HG02938 (cell line): ENCODE results near the gene RAPGEF5.

ENCODE experiments used
- ATAC-seq: cut with Tn5 transposase; IDR thresholded peaks from one replicate; pipeline ENCODE4 v1.9.1; 2021; ENCODE audit warnings: mild to moderate bottlenecking, moderate library complexity; ENCODE audit not compliant: unreplicated experiment

The RAPGEF5 gene

DNA sequence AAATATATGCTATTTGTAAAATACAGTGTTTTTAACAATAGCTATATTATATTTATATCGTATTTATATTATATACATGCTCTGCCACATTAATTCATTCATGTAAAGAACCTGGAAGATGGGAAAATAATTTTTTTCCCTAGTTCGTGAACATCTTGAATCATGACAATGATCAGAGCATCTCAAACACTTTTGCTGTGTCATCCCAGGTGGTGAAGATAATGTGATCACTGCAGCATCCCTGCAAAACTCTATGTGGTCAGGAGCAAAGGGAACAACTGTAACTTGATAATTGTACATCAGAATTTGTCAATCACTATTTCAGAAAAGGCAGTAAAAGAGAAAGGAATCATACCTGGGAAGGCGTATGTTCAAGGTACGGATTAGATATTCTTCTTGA, 39.3 kb downstream of the RAPGEF5 start:
- ATAC-seq, result no peak

DNA sequence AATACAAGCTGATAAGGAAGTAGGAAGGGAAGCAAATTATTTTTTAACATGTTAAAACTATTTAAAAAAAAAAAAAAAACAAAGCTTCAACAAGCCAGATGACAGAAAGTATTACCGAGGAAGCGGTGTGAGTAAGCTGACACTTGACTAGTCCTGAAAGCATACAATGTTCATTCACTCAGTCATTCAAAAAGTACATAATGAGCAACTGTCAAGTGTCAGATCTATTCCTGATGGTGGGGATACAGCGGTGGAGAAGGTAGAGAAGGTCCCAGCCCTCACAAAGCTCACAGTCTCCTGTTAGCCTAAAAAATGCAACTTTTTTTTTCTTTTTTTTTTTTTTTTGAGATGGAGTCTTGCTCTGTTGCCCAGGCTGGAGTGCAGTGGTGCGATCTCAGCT, 40.0 kb downstream of the RAPGEF5 start:
- ATAC-seq, result no peak

DNA sequence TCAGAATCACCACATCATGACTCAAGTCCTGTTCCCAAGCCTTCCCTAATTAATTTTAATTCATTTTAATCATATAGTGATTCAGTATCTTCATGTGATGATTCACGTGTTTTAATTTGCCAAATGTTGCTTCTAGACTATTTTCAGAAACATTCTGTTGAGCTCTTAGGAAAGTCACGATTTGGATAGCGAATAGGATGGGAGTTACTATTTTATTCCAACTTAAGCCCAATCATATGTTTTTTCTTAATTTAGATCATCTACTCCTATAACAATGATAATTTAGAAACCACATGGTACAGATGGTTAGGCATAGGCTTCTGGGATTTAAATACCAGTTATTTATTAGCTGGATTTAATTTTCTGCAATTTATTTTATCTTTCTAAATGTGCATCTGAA, 49.1 kb downstream of the RAPGEF5 start:
- ATAC-seq, result no peak

DNA sequence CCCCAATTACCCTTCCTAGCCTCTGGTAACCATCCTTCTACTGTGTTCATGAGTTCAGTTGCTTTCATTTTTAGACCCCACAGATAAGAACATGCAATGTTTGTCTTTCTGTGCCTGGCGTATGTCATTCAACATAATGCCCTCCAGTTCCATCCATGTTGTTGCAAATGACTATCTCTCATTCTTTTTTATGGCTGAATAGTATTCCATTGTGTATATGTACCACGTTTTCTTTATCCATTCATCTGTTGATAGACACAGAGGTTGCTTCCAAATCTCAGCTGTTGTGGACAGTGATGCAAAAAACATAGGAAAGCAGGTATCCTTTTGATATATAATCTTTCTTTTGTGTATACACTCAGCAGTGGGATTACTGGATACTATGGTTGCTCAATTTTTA, 51.2 kb downstream of the RAPGEF5 start:
- ATAC-seq, result no peak

DNA sequence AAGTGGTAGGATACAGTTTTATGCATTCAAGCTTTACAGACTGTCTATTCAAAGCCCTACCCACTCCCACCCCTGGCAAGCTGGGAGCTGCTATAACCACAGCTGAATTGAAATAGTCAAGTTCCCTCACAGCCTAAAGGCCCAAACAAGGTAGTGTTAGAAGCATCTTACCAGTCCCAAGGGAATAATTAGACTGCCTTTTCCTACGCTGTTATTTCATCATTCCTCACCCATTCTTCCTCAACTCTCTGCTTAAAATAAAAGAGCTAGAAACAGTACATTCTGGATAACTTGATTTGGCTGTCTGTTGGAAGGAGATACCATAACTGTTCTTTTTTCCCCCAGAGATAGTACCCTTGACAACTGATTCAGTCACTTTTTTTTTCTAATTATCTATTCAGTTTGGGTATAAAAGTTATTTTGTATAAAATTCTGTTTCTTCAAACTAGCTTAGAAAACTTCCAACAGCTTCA, 54.0 kb downstream of the RAPGEF5 start:
- no peak for ATAC-seq

DNA sequence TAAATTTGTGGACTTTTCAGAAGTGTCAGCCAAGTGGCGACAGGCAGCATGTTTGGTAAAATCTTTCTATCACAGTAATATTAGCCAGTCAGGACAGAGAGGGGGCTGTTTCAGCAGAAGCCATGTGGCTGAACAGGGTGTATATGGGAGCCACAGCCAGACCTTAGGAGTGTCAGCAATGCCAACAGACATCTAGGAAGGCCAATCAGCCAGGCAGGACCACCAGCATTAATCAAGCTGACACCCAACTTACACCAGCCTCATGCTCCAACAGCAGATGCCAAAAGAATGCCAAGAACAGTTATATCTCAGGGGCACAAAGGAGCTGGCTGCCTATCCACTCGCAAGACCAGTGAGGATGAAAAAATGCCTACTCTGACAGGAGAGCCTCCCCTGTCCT, 54.8 kb downstream of the RAPGEF5 start:
- ATAC-seq, result no peak

DNA sequence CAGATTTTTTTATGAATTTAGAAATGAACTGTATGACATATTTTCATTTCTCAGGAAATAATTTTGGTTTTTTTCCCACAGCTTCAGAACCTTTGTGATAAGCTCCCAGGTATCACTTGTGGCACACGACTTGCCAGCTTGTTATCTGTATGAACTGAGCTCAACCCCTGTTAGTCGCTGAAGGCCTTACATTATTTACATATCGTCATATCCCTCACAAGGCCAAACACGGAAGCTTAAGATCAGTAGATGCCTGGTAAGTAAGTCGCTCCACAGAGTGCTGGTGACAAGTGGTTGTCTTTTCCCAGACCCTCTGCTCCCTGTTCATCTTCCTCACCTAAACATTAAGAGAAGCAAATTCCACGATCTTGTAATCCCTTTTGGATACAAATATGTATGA, 55.2 kb downstream of the RAPGEF5 start:
- no peak for ATAC-seq

DNA sequence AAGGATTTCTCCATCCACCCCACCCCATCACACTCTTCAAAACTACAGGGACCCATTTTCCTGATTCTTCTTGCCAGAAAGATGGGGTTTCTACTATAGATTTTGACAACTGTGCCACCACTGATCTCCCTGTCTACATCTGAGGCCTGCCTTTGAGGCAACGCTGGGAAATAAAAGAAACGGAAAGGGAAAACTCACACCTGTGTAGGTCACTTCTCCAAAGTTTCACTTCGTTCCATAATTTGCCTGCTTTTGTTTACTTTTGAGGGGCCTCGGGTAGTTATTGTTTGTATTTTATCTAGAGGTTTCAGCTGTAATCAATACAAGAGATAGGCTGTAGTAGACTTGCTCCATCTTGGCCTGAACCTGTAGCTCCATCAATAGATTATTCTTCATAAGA, 56.1 kb downstream of the RAPGEF5 start:
- ATAC-seq, result no peak

DNA sequence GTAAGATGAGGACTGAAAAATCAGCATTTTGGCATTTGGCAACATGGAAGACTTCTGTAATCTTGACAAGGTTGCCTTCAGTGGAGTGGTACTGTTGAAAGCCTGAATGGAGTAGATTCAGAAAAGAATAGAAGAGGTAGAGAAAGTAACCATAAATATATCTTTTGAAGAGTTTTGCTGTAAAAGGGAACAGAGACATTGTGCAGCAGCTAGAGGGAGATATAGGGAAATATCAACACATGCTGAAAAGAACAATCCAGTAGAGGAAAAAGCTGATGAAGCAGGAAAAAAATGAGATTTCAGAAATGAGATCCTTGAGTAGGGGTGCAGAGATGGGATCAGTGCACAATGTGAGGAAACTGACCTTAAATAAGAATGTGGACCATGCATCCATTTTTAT, 60.0 kb downstream of the RAPGEF5 start:
- ATAC-seq, result no peak

DNA sequence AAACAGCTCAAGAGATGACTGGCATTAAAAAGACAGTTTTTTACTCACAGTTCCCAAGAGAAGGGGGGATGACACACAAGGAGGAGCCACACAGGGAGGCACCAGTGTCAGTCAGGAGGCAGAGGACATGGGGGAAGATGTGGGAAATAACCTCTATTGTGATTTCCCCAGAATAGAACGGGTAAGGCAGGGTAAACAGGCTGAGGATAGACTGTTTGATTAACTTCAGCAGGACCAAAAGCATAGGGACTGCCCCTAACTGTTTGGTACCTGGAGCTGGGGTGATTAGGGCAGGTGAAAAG, 60.7 kb downstream of the RAPGEF5 start:
- ATAC-seq, result no peak

DNA sequence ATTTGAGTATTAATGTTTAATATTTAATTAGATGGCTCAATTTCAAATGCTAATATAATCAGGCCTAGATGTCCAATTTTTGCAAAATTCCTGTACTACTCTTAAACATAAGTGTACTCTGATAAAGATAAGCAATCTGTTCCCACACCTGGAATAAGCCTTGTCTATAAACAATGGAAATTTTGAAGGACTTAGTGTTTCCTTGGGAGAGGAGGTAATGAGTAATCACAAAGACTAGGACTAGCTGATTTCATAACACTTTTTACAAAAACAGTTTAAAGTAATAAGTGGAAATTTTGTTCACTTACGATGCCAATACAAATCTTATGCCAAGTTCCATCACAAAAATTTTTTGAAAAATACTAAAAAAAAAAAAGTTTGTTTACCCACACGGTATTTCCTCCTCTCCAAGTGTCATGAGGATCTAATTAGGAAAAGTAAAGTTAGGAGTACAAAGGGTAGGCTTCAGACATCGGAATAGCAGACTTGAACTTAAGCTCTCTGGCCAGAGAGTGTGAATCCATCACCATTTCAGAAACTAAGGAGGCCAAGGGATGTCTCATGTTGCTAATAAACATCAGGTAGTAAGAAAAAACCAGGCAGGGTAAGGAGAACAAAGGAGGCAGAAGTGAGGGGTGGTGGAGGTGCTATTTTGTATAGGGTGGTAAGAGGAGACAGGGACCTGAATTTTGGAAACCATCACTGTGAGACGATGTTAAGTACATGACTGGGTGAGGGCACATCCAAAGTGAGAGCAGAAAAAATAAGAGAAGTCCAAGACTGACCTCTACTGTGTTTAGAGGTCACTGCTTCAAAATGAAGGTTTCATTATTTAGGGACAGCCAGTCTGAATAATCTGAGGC, 61.3 kb downstream of the RAPGEF5 start:
- ATAC-seq, result no peak

DNA sequence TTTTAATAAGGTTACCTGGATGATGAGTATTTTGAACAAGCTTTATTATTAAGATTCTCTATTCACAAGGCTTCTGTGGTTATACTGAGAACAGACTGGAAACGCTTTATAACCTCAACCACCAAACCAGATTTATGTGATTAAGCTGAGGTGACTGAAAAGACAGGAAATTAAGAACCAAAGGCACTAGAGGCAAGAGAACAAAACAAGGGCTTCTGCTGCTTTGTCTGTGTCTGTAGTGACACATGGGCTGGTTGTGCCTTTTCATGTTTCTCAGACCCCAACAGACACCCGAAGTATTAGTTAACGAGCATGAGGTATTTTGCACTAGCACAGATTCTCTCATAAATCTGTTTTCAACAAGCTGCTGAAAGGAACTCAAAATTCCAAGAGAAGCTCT, 64.4 kb downstream of the RAPGEF5 start:
- no peak for ATAC-seq

DNA sequence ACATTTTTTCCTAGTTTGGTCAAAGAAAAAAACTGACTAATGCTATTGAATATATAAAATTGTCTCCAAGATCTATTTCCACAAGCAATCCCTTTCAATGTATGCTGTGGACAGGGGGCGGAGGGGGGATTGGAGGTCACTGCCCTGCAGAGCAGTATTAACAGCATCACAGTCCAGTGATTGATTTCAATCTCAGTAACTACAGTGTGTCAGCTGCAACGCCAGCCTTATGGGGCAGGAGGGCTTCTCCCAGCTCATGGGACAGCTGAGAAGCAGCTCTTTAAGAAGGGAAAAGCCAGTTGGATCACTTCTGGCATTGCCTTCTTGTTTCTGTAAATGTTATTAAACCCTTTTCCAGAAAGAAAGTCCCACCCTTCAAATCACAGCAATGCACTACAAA, 65.0 kb downstream of the RAPGEF5 start:
- ATAC-seq, result no peak

DNA sequence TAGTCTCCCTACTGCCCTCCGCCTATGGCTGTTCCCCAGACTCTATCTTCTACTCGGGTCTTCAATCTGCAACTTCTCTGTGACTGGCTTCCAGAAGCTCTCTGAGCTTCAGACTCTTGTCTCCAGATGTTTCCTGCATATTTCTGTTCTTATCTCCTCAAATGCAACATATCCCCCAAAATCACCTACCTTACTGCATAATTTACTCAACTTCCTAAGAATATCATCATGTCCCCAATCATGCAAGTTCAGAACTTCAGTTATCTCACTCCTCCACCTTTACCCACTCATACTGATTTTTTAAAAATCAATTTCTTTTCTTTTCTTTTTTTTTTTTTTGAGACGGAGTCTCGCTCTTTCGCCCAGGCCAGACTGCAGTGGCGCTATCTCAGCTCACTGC, 68.8 kb downstream of the RAPGEF5 start:
- ATAC-seq, result no peak

DNA sequence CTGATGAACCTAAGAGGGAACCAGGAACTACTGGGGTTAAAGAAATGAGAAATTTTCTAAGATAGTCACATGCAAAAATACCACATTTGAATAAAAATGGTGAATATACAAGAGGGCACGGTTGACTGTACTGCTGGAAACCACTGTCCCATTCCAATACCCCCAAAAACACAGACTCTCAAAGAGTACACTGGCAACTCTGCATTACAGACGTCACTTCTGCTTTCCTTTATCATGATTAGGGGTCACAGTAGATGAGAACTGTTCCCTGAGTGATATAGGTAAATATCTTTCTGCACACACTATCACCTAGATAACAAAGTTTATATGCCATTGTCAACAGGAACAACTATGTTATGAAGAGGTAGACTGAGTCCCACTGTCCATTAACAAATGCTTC, 69.5 kb downstream of the RAPGEF5 start:
- no peak for ATAC-seq

DNA sequence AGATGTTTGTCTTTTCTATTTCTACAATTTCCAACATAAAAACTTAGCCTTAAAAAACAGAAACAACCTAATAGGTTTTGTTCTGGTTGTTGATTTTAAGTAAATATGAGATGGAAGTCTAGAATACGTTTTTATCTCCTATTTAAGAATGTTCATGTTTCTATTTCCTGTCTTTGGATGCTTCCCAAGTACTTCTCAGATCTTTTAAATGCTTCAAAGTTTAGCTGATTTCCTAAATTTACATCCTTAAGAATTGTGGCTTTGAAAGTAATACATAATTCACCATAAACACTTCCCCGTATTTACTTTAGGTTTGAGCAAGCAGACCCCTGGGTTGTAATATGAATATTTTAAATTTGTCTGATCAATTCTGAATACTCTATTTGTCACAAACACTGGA, 70.5 kb downstream of the RAPGEF5 start:
- no peak for ATAC-seq

DNA sequence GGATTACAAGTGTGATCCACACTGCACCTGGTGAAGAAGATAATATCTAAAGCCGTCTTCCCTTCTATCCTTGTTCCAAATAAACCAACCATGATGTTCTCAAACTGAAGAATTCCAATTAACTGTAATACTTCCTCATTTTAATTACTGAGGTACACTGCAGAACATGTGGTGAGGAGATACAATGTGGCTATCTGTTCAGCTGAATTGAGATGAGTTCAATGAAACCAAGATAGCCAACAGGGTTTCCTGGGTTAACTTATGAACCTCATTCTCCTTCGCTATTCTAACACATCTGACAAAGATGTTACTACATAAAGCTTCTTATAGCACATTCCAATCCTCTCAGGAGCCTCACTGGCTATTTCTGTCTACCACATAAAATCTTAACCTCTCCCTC, 75.5 kb downstream of the RAPGEF5 start:
- no peak for ATAC-seq

DNA sequence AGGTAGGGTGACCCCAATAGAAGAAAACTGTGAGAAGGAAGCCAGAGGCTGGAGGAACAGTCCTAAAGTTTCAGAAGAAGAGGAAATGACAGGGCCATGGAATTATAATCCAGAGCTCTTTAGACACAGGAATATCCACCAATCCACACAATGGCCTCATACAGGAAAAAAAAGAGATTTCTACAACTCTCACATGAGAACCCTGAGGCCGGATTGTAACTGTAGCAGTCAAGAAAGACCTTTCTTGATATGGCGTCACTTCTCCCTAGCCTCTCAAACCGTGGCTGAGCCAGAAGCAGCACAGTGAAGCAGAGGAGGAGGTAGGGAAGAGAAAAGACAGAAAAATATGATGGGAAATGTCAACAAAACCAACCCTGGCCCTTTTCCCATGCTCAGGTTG, 76.9 kb downstream of the RAPGEF5 start:
- ATAC-seq, result no peak

DNA sequence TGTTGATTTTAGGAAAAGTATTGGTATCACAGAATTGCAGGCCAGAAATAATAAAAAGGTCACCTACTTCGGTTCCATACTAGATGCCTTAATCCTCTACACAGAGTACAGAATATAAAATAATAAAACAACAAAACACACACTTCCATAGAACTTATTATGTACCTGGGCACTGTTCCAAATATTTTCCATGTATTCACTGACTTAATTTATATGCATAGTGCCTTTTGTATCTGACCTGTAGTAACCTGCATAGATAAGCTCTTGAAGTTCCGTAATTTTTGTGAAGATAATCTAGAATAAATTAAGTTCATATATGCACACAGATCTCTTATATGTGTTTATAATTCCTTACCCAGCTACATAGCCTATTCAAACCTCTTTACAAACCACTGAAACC, 78.3 kb downstream of the RAPGEF5 start:
- ATAC-seq, result no peak

DNA sequence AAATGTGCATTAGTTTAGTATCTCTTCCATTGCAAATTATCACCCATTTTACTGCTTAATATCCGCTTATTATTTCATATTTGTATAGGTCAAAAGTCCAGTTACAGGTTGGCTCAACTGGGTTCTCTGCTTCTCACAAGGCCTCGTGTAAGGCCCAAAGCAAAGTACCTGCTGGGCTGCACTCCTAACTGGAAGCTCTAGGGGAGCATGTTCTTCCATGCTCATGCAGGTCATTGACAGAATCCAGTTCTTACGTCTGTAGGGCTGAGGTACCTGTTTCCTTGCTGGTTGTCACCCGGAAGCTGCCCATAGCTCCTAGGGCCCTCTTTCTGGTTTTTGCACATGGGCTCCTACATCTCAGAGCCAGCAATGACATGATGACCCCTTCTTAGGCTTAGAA, 79.6 kb downstream of the RAPGEF5 start:
- ATAC-seq, result no peak

DNA sequence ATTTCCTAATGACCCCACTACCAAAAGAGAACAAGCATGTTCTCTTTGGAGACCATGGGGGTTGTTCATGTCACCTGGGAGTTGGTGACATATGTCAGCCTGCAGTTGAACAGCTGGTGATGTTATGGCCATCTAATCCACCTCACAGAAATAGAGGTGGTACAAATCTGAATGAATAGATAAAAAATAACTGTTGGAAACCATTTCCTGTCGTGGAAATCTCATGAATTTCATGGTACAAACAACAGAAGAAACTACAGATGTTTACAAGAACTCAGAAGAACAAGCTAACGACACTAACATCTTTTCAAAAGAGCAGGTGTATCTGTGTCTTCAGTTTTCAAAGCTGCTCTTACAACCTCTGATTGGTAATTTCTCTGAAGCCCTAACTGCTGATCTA, 81.3 kb downstream of the RAPGEF5 start:
- no peak for ATAC-seq

DNA sequence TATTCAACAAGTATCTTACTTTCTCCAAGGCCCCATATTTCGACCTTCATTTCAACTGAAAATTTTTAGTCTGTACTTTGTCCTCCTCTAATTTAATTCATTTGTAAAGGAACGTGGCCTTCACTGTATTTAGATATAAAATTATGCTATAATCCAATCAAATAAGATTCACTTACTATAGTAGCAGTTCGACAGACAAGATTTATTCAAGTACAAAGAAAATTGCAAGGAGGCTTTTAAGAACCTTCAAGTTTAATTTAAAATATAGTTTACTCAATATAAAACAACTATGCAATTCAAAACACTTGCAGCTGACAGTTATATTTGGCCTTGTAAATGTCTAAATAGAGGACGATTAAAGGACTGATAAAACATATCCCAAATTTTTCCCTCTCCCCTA, 85.6 kb downstream of the RAPGEF5 start:
- no peak for ATAC-seq

DNA sequence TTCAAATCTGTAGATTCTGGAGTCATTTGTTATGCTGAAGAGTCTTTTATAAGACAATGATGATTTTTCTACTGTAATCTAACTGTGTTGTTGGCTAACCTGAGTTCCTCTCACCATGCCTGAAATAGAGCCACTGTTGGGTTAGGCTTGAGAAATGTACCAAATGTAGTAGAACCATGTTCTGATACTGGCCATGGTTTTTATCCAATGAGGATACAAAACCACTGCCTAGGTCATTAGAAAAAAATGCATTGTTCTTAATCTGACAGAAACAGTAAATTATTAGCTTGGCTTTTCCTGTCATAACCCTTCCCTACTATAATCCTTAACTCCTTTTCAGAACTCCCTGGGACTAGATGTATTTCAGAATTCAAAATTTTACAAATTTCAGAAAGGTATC, 86.6 kb downstream of the RAPGEF5 start:
- ATAC-seq, result no peak
